HEK293T (cell line): Measurements from ENCODE around the gene TSACC.

Experiments used
- CTCF ChIA-PET: fragments of 350-600 bp; formaldehyde crosslinking; extraction: SDS; loops from one replicate; lab custom pipeline; 2021; ENCODE audit warnings: antibody characterized with exemption, inconsistent platforms; lab: Yijun Ruan, JAX
- POLR2A ChIA-PET: fragments of 350-600 bp; formaldehyde crosslinking; extraction: SDS; loops from one replicate; lab custom pipeline; 2020; ENCODE audit warnings: antibody characterized with exemption, inconsistent platforms; lab: Yijun Ruan, JAX
- DNase-seq: peaks from one replicate; pipeline ENCODE4 v3.0.0; 2012; ENCODE audit warnings: mixed read lengths; ENCODE audit errors: extremely low spot score
- ARNT ChIP-seq: fragments of 450-650 bp; IDR thresholded peaks from 2 replicates; pipeline ENCODE4 v1.6.1; 2017; ENCODE audit warnings: mild to moderate bottlenecking
- BHLHE40 ChIP-seq: fragments of 450-650 bp; IDR thresholded peaks from 2 replicates; pipeline ENCODE4 v1.6.1; 2016; ENCODE audit warnings: mild to moderate bottlenecking, moderate library complexity, borderline replicate concordance
- CTBP1 ChIP-seq: fragments of 450-650 bp; IDR thresholded peaks from 2 replicates; pipeline ENCODE4 v1.6.1; 2016; ENCODE audit warnings: borderline replicate concordance
- ELF4 ChIP-seq: fragments of 450-650 bp; IDR thresholded peaks from 2 replicates; pipeline ENCODE4 v1.6.1; 2017; ENCODE audit warnings: antibody characterized with exemption
- FOXA1 ChIP-seq: fragments of 450-650 bp; IDR thresholded peaks from 2 replicates; pipeline ENCODE4 v1.6.1; 2016; ENCODE audit warnings: mild to moderate bottlenecking
- FOXK2 ChIP-seq: fragments of 450-650 bp; IDR thresholded peaks from 2 replicates; pipeline ENCODE4 v1.6.1; 2016; ENCODE audit warnings: mild to moderate bottlenecking
- FOXM1 ChIP-seq: fragments of 450-650 bp; IDR thresholded peaks from 2 replicates; pipeline ENCODE4 v1.6.1; 2017; ENCODE audit warnings: mild to moderate bottlenecking, borderline replicate concordance
- HDGF ChIP-seq: fragments of 450-650 bp; IDR thresholded peaks from 2 replicates; pipeline ENCODE4 v1.6.1; 2017; ENCODE audit warnings: antibody characterized with exemption, borderline replicate concordance
- L3MBTL2 ChIP-seq: fragments of 450-650 bp; conservative IDR thresholded peaks from 2 replicates; pipeline ENCODE4 v1.6.1; 2016; ENCODE audit warnings: mild to moderate bottlenecking
- LEF1 ChIP-seq: fragments of 450-650 bp; IDR thresholded peaks from 2 replicates; pipeline ENCODE4 v1.6.1; 2017; ENCODE audit warnings: mild to moderate bottlenecking, borderline replicate concordance
- NFRKB ChIP-seq: fragments of 450-650 bp; IDR thresholded peaks from 2 replicates; pipeline ENCODE4 v1.6.1; 2016; ENCODE audit warnings: mild to moderate bottlenecking, moderate library complexity
- SP1 ChIP-seq: fragments of 450-650 bp; IDR thresholded peaks from 2 replicates; pipeline ENCODE4 v1.6.1; 2017
- SUZ12 ChIP-seq: fragments of 450-650 bp; IDR thresholded peaks from 2 replicates; pipeline ENCODE4 v1.6.1; 2016; ENCODE audit warnings: mild to moderate bottlenecking
- TARDBP ChIP-seq: fragments of 450-650 bp; IDR thresholded peaks from 2 replicates; pipeline ENCODE4 v1.6.1; 2016
- ZNF384 ChIP-seq: fragments of 450-650 bp; IDR thresholded peaks from 2 replicates; pipeline ENCODE4 v1.6.1; 2016
- TF ChIP-seq, protein P1 (sequence below): fragments of 450-650 bp; IDR thresholded peaks from 2 replicates; pipeline ENCODE4 v1.6.1; 2016

TSACC gene

DNA sequence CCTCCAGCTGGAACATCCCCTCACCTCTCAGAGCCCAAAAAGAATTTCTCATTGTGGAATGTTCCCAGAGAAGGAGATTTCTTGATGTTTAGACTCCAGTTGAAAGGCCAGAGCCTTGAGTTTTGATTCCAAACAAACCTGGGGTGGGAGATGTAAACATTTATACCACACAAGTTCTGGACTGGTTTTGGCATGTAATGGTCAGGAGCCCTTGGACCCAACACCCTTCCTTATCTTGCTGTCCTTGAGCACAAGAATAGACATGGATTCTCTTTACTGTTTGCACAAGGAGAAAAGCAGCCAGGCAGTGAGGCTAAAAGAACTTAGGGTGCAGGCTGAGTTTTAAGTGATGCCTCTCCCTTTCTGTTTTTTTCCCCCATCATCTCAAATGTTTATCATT is 35.2 kb downstream of the TSACC start:
- TF ChIP-seq HDGF: no peak
- TF ChIP-seq ARNT: no peak
- TF ChIP-seq, protein P1, sequence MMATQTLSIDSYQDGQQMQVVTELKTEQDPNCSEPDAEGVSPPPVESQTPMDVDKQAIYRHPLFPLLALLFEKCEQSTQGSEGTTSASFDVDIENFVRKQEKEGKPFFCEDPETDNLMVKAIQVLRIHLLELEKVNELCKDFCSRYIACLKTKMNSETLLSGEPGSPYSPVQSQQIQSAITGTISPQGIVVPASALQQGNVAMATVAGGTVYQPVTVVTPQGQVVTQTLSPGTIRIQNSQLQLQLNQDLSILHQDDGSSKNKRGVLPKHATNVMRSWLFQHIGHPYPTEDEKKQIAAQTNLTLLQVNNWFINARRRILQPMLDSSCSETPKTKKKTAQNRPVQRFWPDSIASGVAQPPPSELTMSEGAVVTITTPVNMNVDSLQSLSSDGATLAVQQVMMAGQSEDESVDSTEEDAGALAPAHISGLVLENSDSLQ: no peak
- no peak for TF ChIP-seq CTBP1
- TF ChIP-seq SUZ12: no peak
- no peak for TF ChIP-seq ZNF384
- no peak for TF ChIP-seq FOXK2
- TF ChIP-seq FOXM1: no peak
- TF ChIP-seq LEF1: no peak
- no peak for TF ChIP-seq BHLHE40
- TF ChIP-seq NFRKB: no peak
- ChIA-PET POLR2A (no interaction called here), CTCF (interaction anchor here (0.9 to 4.3 kb wide), 2 partner anchors 12 to 16 kb away, joined by 4 to 18 read pairs; no protein-coding TSS in a partner anchor)
- no peak for DNase-seq

DNA sequence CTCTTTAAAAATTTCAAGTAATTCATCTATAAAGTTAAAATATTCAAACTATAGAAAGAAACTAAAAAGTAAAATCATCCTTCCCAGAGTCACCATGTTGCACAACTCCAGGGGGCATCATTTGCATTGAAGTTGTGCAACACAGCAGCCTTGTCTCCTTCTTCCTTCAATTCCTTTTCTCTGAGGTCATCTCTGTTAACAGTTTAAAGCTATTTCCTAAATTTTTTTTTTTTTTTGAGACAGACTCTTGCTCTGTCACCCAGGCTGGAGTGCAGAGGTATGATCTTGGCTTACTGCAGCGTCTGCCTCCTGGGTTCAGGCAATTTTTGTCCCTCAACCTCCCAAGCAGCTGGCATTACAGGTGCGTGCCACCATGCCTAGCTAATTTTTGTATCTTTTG is 37.8 kb downstream of the TSACC start:
- no peak for DNase-seq
- TF ChIP-seq LEF1: no peak
- TF ChIP-seq ZNF384: no peak
- TF ChIP-seq ARNT: no peak
- TF ChIP-seq SP1: no peak
- TF ChIP-seq ELF4: no peak
- TF ChIP-seq TARDBP: no peak
- no peak for TF ChIP-seq FOXM1
- no peak for TF ChIP-seq CTBP1
- TF ChIP-seq HDGF: no peak
- no peak for TF ChIP-seq L3MBTL2
- no peak for TF ChIP-seq NFRKB
- CTCF ChIA-PET: interaction anchor here (0.6 to 1.4 kb wide), 2 partner anchors 10 to 50 kb away, joined by 4 to 7 read pairs; no protein-coding TSS in a partner anchor
- POLR2A ChIA-PET: no interaction called here

DNA sequence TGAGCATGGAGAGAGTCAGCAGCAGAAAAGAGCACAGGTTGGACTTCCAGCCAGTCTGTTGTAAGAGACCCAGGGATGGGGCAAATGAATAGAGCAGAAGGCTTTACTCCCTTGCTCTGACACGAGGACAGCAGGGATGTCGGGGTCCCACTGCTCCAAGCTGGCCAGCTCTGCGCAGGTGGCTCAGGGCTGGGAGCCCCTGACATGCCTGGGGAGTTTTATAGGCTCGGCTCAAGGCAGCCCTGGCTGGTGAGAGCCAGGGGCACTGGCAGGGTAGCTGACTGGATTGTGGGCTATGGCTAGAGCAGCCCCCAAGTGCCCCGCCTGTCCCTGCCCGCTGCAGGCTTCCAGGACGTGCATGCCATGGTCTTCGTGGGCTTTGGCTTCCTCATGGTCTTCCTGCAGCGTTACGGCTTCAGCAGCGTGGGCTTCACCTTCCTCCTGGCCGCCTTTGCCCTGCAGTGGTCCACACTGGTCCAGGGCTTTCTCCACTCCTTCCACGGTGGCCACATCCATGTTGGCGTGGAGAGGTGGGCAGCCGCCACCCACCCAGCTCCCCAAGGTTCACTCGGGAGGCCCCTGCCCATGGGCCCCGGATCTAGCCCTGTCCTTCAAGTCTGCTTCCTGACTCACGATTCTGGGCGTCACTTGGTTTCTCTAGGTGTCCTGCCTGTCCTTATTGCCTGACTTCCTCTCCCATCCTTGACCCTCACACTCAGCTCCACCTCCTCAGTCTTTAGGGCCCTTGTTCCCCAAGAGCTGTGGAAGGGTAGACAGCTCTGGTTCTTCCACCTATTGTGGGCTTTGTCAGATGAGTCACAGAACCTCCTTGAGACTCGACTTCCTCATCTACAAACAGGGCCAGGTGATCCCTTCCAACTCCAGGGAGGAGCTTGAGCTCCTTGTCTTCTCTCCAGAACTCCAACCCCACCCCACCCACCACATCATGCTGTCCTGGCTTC is 38.9 kb downstream of the TSACC start:
- POLR2A ChIA-PET: no interaction called here
- no peak for DNase-seq
- TF ChIP-seq NFRKB (no peak), ELF4 (no peak), SUZ12 (no peak), FOXM1 (no peak), ZNF384 (no peak), HDGF (no peak)
- CTCF ChIA-PET: interaction anchor here (0.8 to 2.4 kb wide), 4 partner anchors 9 to 69 kb away, joined by 3 to 15 read pairs (median 6); no protein-coding TSS in a partner anchor

DNA sequence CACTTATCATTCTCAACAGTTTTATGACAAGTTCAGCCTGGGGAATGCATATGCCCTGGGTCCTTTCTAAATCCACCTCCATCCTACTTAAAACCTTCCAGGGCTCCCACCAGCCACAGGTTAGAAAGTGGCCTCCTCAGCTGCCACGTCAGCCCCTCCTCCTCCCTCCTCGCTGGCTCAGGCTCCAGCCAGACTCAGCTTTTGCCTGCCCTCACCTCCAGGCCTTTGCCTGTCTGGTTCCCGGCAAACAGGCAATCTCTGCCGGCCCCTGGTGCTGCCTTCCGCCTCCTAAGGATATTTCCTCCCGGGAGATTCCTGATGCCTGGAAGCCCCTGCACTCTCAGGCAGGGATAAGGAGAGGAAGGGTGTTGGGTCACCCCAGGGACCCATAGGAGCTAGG is 40.2 kb downstream of the TSACC start:
- no peak for DNase-seq
- ChIA-PET POLR2A (no interaction called here), CTCF (interaction anchor here (0.8 to 2.4 kb wide), 2 partner anchors 68 to 79 kb away, joined by 3 to 15 read pairs; no protein-coding TSS in a partner anchor)
- TF ChIP-seq L3MBTL2: no peak
- TF ChIP-seq BHLHE40: no peak
- no peak for TF ChIP-seq SP1

DNA sequence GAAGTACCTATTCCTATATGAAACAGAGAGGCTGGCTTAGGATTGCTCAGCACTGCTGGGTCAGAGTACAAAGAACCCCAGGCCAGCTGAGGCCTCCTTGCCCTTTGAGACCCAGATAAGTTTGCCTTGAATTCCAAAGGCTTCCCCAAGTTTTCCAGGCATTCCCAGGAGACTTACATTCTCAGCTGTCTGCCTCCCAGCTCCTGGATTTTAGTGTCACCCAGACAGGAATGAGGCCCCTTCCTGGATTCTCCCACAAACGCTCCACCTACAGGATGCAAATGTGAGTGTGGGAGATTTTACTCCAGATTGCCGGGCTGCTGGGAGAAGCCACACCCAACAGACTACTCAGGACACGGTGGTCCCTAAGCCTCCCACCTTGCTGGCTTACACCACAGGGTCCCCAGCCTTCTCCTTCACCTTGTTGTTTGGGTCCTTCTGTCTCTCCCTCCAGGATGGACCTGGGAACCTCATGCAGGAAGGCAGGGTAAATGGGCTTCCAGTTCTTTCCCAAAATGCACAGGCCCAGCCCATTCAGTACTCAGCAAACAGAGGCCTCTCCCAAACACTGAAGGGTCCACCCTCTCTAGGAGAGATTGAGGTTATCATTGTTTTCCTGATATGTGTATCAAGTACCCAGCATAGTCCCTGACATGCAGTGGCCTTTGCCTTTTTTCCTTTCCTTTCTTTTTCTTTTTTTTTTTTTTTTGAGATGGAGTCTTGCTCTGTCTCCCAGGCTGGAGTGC is 41.3 kb downstream of the TSACC start:
- ChIA-PET POLR2A (no interaction called here), CTCF (interaction anchor here (0.8 to 4.2 kb wide), 3 partner anchors 66 to 78 kb away, joined by 3 to 26 read pairs (median 15); no protein-coding TSS in a partner anchor)
- peak; percentile 47 for DNase-seq
- TF ChIP-seq NFRKB (no peak), LEF1 (no peak), ELF4 (no peak), TARDBP (no peak), ARNT (no peak), BHLHE40 (no peak), HDGF (no peak), FOXM1 (no peak), FOXA1 (no peak), ZNF384 (no peak), SP1 (no peak), FOXK2 (no peak), SUZ12 (no peak), CTBP1 (no peak), L3MBTL2 (no peak)
- TF ChIP-seq, protein P1: no peak

DNA sequence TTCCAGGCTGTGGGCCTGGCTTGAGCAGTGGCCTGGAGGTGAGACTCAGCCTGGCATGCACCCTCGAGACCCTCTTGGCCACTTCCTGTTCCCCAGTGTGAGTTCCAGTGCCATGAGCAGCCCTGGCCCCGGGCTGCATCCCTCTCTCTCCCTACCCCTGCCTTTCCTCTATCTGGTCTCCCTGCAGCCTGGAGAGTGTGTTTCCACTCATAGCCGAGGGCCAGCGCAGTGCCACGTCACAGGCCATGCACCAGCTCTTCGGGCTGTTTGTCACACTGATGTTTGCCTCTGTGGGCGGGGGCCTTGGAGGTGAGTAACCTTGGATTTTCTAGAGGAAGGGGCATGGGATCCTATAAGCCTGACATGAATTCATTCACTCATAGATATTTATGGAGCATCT is 44.2 kb downstream of the TSACC start:
- CTCF ChIA-PET: interaction anchor here (0.7 to 4.2 kb wide), 6 partner anchors 40 to 73 kb away, joined by 3 to 26 read pairs (median 4); no protein-coding TSS in a partner anchor

More for the DNA sequence above, 44.2 kb downstream of the TSACC start:
- POLR2A ChIA-PET: interaction anchor here (0.6 to 1.4 kb wide), 2 partner anchors 45 to 67 kb away, joined by 3 read pairs; no protein-coding TSS in a partner anchor
- TF ChIP-seq LEF1 (no peak), NFRKB (no peak), BHLHE40 (no peak), ELF4 (no peak), TARDBP (no peak), SUZ12 (no peak), FOXM1 (no peak)
- no peak for DNase-seq
